K562 (cell line): Measurements from ENCODE around the gene IMPDH2. TPM values are rescaled to one million over a fixed set of nuclear protein-coding genes. Genes with fewer than 3 reads are reported as not detected.

Experiments used
- CTBP1 ChIP-seq: fragments of 450-650 bp; IDR thresholded peaks from 2 replicates; pipeline ENCODE4 v1.6.1; 2016; ENCODE audit warnings: borderline replicate concordance
- EP400 ChIP-seq: fragments of 450-650 bp; IDR thresholded peaks from 2 replicates; pipeline ENCODE4 v1.6.1; 2017; ENCODE audit warnings: antibody characterized with exemption, mild to moderate bottlenecking, moderate library complexity
- FOXO4 ChIP-seq: fragments of 450-650 bp; formaldehyde crosslinking; IDR thresholded peaks from 2 replicates; pipeline ENCODE4 v1.4.0; 2020; ENCODE audit warnings: mild to moderate bottlenecking, moderate library complexity
- FUS ChIP-seq: fragments of 200-400 bp; formaldehyde crosslinking; optimal IDR thresholded peaks from 2 replicates; pipeline ENCODE3; 2017; ENCODE audit warnings: low read depth, low read length
- HIVEP1 ChIP-seq: fragments of 250-450 bp; sonication (Bioruptor Pico); IDR thresholded peaks from 2 replicates; pipeline ENCODE4 v1.4.0; 2020; ENCODE audit warnings: mild to moderate bottlenecking
- HLTF ChIP-seq: fragments of 450-650 bp; IDR thresholded peaks from 2 replicates; pipeline ENCODE4 v1.6.1; 2016
- HMG20A ChIP-seq: fragments of 450-650 bp; formaldehyde crosslinking; conservative IDR thresholded peaks from 2 replicates; pipeline ENCODE4 v1.4.0; 2020; ENCODE audit warnings: mild to moderate bottlenecking, mixed read lengths
- MTA3 ChIP-seq: fragments of 450-650 bp; formaldehyde crosslinking; IDR thresholded peaks from 2 replicates; pipeline ENCODE4 v1.6.1; 2017; ENCODE audit warnings: mild to moderate bottlenecking, borderline replicate concordance
- RBM17 ChIP-seq: fragments of 200-400 bp; formaldehyde crosslinking; IDR thresholded peaks from 2 replicates; pipeline ENCODE4 v1.6.1; 2017; ENCODE audit warnings: low read depth, mild to moderate bottlenecking, low read length, borderline replicate concordance
- SMARCB1 ChIP-seq: IDR thresholded peaks from 2 replicates; pipeline ENCODE4 v1.6.1; 2011; ENCODE audit warnings: improper control_type of control experiment, low read depth; ENCODE audit not compliant: insufficient read length
- SRSF7 ChIP-seq: fragments of 200-400 bp; formaldehyde crosslinking; optimal IDR thresholded peaks from 2 replicates; pipeline ENCODE3; 2017; ENCODE audit warnings: mild to moderate bottlenecking, low read depth, low read length
- STAT5B ChIP-seq: fragments of 250-450 bp; sonication (Bioruptor Pico); IDR thresholded peaks from 2 replicates; pipeline ENCODE4 v1.8.0; 2021; ENCODE audit warnings: mild to moderate bottlenecking, inconsistent platforms
- ZFX ChIP-seq: sonication (generic); formaldehyde crosslinking; IDR thresholded peaks from 2 replicates; pipeline ENCODE4 v1.8.0; 2022; ENCODE audit warnings: mild to moderate bottlenecking, missing genetic modification reagents, moderate library complexity
- ZNF124 ChIP-seq: sonication (generic); formaldehyde crosslinking; IDR thresholded peaks from 2 replicates; pipeline ENCODE4 v1.8.1; 2022; ENCODE audit warnings: missing genetic modification reagents
- ZNF140 ChIP-seq: fragments of 250-450 bp; sonication (Bioruptor Pico); IDR thresholded peaks from 2 replicates; pipeline ENCODE4 v1.8.0; 2021; ENCODE audit warnings: moderate library complexity, mild to moderate bottlenecking, inconsistent platforms
- ZNF408 ChIP-seq: fragments of 250-450 bp; sonication (Bioruptor Pico); IDR thresholded peaks from 2 replicates; pipeline ENCODE4 v1.4.0; 2020; ENCODE audit warnings: low read depth, mild to moderate bottlenecking, moderate library complexity
- polyA plus RNA-seq, 8 experiments: library from polyadenylated mRNA; depleted of rRNA in 4 of 8; stranded (reverse) in 5 of 8; unstranded in 3 of 8; fragments of >200 nt; fragmentation: Nextera tagmentation in 2 of 8; fragmentation: Illumina TruSeq in 1 of 8; extraction: Ambion mirVana in 2 of 8; extraction: Trizol in 1 of 8; gene quantifications; 2 replicates each; pipeline versions ENCODE4 v1.2.1 to v1.2.3, GENCODE V29; 2011 to 2014; ENCODE audit warnings: inconsistent platforms in 1 of 8, missing spikeins in 1 of 8
- total RNA-seq, 7 experiments: library from RNA; depleted of rRNA in 6 of 7; stranded (reverse); fragments of >200 nt in 6 of 7; fragmentation: Illumina TruSeq in 2 of 7; extraction: Trizol in 2 of 7; gene quantifications; 2 replicates each; pipeline versions ENCODE4 v1.2.1 to v1.2.3, GENCODE V29; 2011 to 2021; ENCODE audit warnings: low replicate concordance in 1 of 7
- TF ChIP-seq, protein P1 (sequence below): sonication (generic); formaldehyde crosslinking; IDR thresholded peaks from 2 replicates; pipeline ENCODE4 v1.8.0; 2023; ENCODE audit warnings: mild to moderate bottlenecking, missing genetic modification reagents
- TF ChIP-seq, protein P2 (sequence below): fragments of 450-650 bp; IDR thresholded peaks from 2 replicates; pipeline ENCODE4 v1.6.1; 2016; ENCODE audit warnings: antibody characterized with exemption
- TF ChIP-seq, protein P3 (sequence below): fragments of 450-650 bp; formaldehyde crosslinking; IDR thresholded peaks from 2 replicates; pipeline ENCODE4 v1.4.0; 2022; ENCODE audit warnings: missing genetic modification characterization
- TF ChIP-seq, protein P4 (sequence below): sonication (generic); formaldehyde crosslinking; IDR thresholded peaks from 2 replicates; pipeline ENCODE4 v1.8.0; 2022; ENCODE audit warnings: mild to moderate bottlenecking, missing genetic modification reagents

IMPDH2 gene
- total and polyA plus RNA-seq, 9 of the 15 experiments (the other 6 are each of a cell fraction or from before 2014, with no cell fraction given), result 318 to 507 (median 366) TPM

DNA sequence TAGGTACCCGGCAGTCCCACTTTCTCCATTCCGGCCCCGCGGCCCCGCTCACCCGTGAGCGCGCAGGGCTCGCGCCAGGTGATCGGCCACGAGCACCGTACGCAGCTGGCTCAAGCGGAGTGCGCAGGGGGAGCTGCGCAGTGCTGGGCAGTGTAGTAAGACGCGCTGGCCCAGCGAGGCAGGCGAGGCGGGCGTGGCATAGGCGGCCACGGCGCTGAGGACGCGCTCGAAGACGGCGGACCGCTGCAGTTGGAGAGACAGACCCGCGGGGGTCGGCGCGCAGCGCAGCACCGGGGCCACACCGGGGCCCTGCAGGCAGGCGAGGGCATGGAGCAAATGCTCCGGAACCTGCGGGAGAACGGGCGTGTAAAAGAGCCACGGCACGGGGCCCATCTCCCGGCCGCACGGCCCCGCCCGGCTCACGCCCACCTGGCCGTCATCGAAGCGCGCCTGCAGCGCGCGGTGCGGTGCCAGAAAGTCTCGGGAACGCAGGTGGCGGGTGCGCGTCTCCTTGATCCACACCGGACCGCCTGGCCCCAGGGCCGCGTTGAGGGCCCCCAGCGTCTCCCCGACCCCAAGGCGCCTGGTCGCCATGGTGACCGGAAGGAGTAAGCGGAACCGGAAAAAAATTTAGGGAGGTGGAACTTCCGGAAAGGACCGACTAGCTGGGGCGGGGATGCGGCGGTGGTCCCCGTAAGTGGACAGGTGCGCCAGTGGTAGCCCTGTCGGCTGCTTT, 11.1 kb downstream of the IMPDH2 start, which contains the start of gene DALRD3 (continued):
- TF ChIP-seq FOXO4 (CRISPR knock-in tag), result no peak
- no peak for TF ChIP-seq HLTF
- TF ChIP-seq ZNF140 (CRISPR knock-in tag), result no peak
- TF ChIP-seq ZNF408 (CRISPR knock-in tag), result no peak
- TF ChIP-seq, protein P1, sequence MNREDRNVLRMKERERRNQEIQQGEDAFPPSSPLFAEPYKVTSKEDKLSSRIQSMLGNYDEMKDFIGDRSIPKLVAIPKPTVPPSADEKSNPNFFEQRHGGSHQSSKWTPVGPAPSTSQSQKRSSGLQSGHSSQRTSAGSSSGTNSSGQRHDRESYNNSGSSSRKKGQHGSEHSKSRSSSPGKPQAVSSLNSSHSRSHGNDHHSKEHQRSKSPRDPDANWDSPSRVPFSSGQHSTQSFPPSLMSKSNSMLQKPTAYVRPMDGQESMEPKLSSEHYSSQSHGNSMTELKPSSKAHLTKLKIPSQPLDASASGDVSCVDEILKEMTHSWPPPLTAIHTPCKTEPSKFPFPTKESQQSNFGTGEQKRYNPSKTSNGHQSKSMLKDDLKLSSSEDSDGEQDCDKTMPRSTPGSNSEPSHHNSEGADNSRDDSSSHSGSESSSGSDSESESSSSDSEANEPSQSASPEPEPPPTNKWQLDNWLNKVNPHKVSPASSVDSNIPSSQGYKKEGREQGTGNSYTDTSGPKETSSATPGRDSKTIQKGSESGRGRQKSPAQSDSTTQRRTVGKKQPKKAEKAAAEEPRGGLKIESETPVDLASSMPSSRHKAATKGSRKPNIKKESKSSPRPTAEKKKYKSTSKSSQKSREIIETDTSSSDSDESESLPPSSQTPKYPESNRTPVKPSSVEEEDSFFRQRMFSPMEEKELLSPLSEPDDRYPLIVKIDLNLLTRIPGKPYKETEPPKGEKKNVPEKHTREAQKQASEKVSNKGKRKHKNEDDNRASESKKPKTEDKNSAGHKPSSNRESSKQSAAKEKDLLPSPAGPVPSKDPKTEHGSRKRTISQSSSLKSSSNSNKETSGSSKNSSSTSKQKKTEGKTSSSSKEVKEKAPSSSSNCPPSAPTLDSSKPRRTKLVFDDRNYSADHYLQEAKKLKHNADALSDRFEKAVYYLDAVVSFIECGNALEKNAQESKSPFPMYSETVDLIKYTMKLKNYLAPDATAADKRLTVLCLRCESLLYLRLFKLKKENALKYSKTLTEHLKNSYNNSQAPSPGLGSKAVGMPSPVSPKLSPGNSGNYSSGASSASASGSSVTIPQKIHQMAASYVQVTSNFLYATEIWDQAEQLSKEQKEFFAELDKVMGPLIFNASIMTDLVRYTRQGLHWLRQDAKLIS, result no peak
- TF ChIP-seq, protein P2, sequence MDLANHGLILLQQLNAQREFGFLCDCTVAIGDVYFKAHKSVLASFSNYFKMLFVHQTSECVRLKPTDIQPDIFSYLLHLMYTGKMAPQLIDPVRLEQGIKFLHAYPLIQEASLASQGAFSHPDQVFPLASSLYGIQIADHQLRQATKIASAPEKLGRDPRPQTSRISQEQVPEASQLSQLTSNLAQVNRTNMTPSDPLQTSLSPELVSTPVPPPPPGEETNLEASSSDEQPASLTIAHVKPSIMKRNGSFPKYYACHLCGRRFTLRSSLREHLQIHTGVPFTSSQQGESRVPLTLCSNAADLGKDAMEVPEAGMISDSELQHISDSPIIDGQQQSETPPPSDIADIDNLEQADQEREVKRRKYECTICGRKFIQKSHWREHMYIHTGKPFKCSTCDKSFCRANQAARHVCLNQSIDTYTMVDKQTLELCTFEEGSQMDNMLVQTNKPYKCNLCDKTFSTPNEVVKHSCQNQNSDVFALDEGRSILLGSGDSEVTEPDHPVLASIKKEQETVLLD, result peak; percentile 32; the same call in 1 of the 2 replicates
- no peak for TF ChIP-seq HMG20A
- no peak for TF ChIP-seq ZNF124 (CRISPR knock-in tag)
- TF ChIP-seq MTA3, result 0 out of 2 replicates have a peak, but pooled peaks have one; percentile 47
- no peak for TF ChIP-seq HIVEP1
- TF ChIP-seq, protein P3, sequence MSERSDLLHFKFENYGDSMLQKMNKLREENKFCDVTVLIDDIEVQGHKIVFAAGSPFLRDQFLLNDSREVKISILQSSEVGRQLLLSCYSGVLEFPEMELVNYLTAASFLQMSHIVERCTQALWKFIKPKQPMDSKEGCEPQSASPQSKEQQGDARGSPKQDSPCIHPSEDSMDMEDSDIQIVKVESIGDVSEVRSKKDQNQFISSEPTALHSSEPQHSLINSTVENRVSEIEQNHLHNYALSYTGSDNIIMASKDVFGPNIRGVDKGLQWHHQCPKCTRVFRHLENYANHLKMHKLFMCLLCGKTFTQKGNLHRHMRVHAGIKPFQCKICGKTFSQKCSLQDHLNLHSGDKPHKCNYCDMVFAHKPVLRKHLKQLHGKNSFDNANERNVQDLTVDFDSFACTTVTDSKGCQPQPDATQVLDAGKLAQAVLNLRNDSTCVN, result no peak
- no peak for TF ChIP-seq SMARCB1
- peak; percentile 77; the same call in 1 of the 2 replicates for TF ChIP-seq CTBP1
- no peak for TF ChIP-seq RBM17
- TF ChIP-seq FUS, result peak; percentile 68
- no peak for TF ChIP-seq SRSF7
- TF ChIP-seq EP400, result peak; percentile 57; the same call in 1 of the 2 replicates
- TF ChIP-seq STAT5B (CRISPR knock-in tag), result no peak
- TF ChIP-seq, protein P4, sequence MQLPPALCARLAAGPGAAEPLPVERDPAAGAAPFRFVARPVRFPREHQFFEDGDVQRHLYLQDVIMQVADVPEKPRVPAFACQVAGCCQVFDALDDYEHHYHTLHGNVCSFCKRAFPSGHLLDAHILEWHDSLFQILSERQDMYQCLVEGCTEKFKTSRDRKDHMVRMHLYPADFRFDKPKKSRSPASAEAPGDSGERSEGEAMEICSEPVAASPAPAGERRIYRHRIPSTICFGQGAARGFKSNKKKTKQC (CRISPR knock-in tag), result 0 out of 2 replicates have a peak, but pooled peaks have one; percentile 12
- peak; percentile 77 for TF ChIP-seq ZFX (CRISPR knock-in tag)
